Activated CD4-positive, alpha-beta T cell treated with anti-CD3 and anti-CD28 coated beads, Interleukin-2, amount 50 U/mL, for 4 hours (primary cell): Measurements from ENCODE around the gene IRF2.

Experiments used
- DNase-seq, 2 experiments: peaks; one replicate each; pipeline ENCODE4 v3.0.0-alpha.2; 2020

The IRF2 gene

GRCh38 chr4:184406958-184407391 lies 67.4 kb downstream of the IRF2 start:
- no peak for DNase-seq

- DNase-seq, result no peak
These were observed 70.3 kb downstream of the IRF2 start for GRCh38 chr4:184404047-184404446.

GRCh38 chr4:184403384-184403781 lies 71.0 kb downstream of the IRF2 start:
- DNase-seq, result no peak

- DNase-seq, result no peak
These were observed 71.5 kb downstream of the IRF2 start for GRCh38 chr4:184402740-184403383.

GRCh38 chr4:184402239-184402638 lies 72.1 kb downstream of the IRF2 start:
- no peak for DNase-seq

- no peak for DNase-seq
These were observed 72.8 kb downstream of the IRF2 start for GRCh38 chr4:184401397-184402171.

- DNase-seq, result no peak
These were observed 73.5 kb downstream of the IRF2 start for GRCh38 chr4:184400891-184401290.

GRCh38 chr4:184400375-184400870 lies 73.9 kb downstream of the IRF2 start:
- no peak for DNase-seq

GRCh38 chr4:184399512-184399908 lies 74.8 kb downstream of the IRF2 start:
- DNase-seq, result no peak

- DNase-seq, result no peak
These were observed 75.4 kb downstream of the IRF2 start for GRCh38 chr4:184398741-184399511.

GRCh38 chr4:184397516-184398163 lies 76.7 kb downstream of the IRF2 start:
- DNase-seq, result no peak

- no peak for DNase-seq
These were observed 77.5 kb downstream of the IRF2 start for GRCh38 chr4:184396570-184397515.

- no peak for DNase-seq
These were observed 78.4 kb downstream of the IRF2 start for GRCh38 chr4:184395971-184396391.

GRCh38 chr4:184395451-184395917 lies 78.9 kb downstream of the IRF2 start:
- DNase-seq, result no peak

GRCh38 chr4:184392748-184393559 lies 81.4 kb downstream of the IRF2 start:
- DNase-seq, result no peak

GRCh38 chr4:184392316-184392715 lies 82.0 kb downstream of the IRF2 start:
- no peak for DNase-seq

GRCh38 chr4:184389978-184390900 lies 84.1 kb downstream of the IRF2 start:
- DNase-seq, result no peak

GRCh38 chr4:184388106-184388505 lies 86.2 kb downstream of the IRF2 start:
- DNase-seq, result no peak

GRCh38 chr4:184387351-184387750 lies 87.0 kb downstream of the IRF2 start:
- DNase-seq, result no peak
